HG02840 (cell line): ENCODE measurements around the gene HNRNPL.
"Not testable (repeated sequence)": the region's sequence is repeated elsewhere in the genome, so short reads cannot be mapped to it uniquely, and the experiment has no call there.

Source experiments
- ATAC-seq: cut with Tn5 transposase; IDR thresholded peaks from one replicate; pipeline ENCODE4 v1.9.1; 2021; ENCODE audit warnings: mild to moderate bottlenecking, moderate library complexity, moderate number of reproducible peaks; ENCODE audit not compliant: unreplicated experiment, low FRiP score

Gene HNRNPL

GRCh38 chr19:38870612-38871011 is 20.8 kb upstream of the HNRNPL start:
- ATAC-seq, result no peak

DNA sequence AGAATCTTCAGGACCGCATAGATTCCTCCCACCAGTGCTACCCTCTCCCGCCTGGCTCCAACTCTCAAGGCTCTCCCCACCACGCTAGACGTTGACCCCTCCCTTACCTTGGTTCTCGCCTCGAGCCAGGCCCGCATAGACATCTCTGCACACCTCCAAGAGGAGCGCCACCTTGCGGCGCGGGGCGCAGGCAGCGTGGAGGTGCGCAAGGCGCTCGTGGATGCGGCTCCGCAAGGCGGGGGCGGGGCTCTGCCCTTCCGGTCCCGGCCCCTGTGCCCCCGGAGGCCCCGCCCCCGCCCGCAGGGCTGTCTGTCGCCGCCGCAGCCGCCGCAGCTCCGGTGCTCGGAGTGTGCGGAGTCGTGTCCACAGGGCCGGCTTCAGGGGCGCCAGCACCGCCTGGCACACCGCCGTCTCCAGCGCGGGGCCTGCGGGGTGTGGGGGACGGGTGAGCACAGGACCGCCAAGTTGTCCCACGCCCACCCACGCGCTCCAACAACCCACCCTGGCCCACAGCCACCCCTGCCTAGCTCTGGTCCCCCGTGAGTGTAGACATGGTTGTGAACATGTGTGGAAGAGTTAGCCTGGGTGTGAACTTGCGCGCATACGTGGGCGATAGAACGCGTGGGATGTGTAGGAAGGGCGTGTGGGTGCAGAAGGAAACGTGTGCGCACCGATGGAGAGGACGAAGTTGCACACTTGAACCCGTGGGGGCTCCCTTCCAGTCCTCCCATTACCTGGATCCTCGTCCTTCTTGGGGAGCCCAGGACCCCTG is 20.2 kb upstream of the HNRNPL start:
- peak; percentile 58 for ATAC-seq

GRCh38 chr19:38869160-38869835 is 19.5 kb upstream of the HNRNPL start:
- ATAC-seq, result no peak

- ATAC-seq, result no peak
Observed at GRCh38 chr19:38868551-38868950, 18.8 kb upstream of the HNRNPL start.

- no peak for ATAC-seq
Observed at GRCh38 chr19:38867171-38867780, 17.5 kb upstream of the HNRNPL start.

DNA sequence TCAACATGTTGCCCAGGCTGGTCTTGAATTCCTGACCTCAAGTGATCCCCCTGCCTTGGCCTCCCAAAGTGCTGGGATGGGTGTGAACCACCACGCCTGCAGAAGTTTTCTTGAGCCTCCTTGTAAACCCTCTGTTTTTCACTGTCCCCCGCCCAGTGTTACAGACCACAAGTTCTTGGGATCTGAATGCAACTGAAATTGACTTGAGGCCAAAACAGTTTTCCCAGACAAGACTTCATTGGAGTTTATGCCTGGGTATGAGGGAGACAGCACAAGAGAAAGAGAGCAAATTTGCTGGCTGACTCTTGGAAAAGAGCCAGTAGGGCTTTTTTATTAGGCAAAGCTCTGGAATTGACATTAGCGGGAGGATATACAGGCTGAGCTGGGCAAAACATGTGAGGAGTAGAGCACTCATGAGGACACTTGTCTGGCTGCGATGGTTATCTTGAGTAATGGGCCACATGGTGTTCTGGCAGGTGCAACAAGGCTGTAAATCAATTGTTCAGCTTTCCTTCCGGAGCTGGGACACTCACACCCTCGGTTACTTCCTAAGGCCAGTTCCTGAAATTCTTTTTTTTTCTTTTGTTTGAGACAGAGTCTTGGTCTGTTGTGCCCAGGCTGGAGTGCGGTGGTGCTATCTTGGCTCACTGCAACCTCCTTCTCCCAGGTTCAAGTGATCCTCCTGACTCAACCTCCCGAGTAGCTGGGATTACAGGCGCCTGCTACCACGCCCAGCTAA is 12.7 kb upstream of the HNRNPL start:
- no peak for ATAC-seq

DNA sequence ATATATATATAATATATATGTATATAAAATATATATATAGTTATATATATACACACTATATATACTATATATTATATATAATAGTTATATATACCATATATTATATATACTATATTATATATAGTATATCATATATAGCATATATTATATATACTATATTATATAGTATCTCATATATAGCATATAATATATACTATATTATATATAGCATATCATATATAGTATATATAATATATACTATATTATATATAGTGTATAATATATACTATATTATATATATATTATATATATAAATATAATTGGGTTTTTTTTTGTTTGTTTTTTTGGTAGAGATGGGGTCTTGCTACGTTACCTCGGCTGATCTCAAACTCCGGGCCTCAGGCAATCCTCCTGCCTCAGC is 11.6 kb upstream of the HNRNPL start:
- ATAC-seq, result no peak

- ATAC-seq, result not testable (repeated sequence)
Observed at GRCh38 chr19:38859631-38860204, 9.9 kb upstream of the HNRNPL start.

DNA sequence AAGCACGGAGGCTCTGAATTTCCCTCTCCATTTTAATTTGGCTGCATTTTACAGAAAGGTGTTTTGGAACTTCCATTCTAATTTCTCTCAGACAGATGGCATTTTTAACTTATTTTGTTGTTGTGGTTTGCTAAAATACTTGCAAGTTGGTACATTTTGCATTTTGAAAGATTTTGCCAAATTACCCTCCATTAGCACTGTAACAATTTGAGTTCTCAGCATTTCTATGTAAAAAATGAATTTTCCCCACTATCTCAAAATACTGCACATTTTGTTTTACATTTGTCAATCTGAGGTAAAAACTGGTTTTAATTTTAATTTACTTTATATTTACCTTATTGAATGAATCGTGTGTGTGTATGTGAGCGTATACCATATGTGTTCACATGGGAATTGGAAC is 7.0 kb upstream of the HNRNPL start:
- ATAC-seq, result no peak

DNA sequence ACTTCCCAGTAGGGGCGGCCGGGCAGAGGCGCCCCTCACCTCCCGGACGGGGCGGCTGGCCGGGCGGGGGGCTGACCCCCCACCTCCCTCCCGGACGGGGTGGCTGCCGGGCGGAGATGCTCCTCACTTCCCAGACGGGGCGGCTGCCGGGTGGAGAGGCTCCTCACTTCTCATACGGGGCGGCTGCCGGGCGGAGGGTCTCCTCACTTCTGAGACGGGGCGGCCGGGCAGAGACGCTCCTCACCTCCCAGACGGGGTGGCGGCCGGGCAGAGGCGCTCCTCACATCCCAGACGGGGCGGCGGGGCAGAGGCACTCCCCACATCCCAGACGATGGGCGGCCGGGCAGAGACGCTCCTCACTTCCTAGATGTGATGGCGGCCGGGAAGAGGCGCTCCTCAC is 6.0 kb upstream of the HNRNPL start:
- not testable (repeated sequence) for ATAC-seq

DNA sequence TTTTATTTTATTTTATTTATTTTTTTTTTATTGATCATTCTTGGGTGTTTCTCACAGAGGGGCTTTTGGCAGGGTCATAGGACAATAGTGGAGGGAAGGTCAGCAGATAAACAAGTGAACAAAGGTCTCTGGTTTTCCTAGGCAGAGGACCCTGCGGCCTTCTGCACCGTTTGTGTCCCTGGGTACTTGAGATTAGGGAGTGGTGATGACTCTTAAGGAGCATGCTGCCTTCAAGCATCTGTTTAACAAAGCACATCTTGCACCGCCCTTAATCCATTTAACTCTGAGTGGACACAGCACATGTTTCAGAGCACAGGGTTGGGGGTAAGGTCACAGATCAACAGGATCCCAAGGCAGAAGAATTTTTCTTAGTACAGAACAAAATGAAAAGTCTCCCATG is 5.2 kb upstream of the HNRNPL start:
- ATAC-seq, result not testable (repeated sequence)

DNA sequence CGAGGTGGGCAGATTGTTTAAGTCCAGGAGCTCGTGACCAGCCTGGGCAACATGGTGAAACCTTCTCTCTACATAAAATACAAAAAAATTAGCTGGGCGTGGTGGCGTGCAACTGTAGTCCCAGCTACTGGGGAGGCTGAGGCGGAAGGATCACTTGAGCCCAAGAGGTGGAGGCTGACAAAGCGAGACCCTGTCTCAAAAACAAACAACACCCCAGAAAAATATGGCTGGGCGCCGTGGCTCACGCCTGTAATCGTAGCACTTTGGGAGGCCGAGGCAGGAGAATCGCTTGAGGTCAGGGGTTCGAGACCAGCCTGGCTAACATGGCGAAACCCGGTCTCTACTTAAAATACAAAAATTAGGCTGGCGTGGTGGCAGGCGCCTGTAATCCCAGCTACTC is 3.4 kb upstream of the HNRNPL start:
- no peak for ATAC-seq

DNA sequence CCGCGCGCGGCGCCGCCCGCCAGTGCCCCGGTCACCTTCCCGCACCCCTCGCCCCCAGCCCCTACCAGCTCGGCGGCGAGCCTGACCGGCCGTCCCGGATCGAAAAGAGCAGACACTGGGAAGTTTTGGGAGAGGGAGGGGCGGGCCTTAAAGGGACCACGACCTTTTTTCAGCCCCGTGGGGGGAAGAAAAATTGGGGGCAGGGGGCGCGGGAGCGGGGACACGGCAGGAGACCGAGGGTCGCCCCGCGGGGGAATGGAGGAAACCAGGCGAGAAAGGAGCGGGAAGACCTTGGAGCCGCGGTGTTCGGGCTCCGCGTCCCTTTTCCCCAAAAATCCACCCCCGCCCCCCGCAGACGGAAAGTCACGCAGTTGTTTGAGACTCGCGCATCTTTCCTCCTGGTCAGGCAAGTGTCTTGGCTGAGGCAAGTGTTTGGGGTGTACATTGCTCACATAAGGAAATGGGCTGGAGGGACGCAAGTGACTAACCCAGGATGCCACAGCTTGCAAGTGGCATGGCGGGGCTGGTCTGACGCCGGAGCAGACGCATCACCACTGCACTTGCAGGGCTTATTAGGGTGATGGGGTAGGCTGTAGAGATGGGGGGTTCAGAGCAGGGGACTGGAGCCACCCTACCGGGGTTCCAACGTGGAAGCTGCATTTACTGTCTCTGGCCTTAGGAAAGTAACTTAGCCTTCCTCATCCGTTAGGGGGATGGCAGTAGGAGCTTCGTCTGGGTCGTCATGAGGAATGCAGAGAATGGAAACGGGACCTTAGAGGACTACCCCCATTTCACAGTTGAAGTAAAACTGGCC is 2.7 kb upstream of the HNRNPL start:
- ATAC-seq, result no peak

- no peak for ATAC-seq
Observed at GRCh38 chr19:38851622-38852230, 1.9 kb upstream of the HNRNPL start.

DNA sequence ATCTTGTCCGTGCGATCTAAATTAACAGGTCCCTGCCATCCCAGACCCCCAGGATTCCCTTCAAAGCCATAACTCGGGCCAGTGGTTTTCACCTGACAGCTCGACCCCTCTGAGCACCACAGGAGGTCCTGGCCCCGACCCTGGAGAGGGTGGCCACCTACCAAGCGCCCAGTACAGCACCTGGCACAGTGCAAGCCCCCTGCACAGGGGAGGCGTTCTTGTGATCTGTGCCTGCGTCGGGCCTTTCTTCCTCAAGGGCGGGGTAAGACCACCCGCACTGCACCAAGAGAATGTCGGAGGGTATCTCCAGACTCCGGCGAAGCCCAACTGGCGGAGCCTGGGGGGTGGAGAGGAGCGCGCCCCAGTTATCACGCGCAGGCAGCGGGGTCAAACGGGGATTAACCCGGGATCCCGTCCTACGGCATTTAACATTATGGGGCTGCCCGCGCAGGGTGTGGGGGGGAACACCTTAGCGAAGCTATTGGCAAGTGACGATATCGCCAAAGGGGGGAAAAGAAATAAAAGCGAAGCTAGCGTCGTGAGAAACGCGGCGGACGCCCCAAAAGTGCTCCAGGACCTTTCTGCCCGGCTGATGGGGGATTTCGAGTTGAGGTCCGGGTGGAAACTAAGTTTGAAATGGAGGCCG is 1.3 kb upstream of the HNRNPL start:
- no peak for ATAC-seq

- peak; percentile 74 for ATAC-seq
Observed at GRCh38 chr19:38850436-38850975, 720 bp upstream of the HNRNPL start.

DNA sequence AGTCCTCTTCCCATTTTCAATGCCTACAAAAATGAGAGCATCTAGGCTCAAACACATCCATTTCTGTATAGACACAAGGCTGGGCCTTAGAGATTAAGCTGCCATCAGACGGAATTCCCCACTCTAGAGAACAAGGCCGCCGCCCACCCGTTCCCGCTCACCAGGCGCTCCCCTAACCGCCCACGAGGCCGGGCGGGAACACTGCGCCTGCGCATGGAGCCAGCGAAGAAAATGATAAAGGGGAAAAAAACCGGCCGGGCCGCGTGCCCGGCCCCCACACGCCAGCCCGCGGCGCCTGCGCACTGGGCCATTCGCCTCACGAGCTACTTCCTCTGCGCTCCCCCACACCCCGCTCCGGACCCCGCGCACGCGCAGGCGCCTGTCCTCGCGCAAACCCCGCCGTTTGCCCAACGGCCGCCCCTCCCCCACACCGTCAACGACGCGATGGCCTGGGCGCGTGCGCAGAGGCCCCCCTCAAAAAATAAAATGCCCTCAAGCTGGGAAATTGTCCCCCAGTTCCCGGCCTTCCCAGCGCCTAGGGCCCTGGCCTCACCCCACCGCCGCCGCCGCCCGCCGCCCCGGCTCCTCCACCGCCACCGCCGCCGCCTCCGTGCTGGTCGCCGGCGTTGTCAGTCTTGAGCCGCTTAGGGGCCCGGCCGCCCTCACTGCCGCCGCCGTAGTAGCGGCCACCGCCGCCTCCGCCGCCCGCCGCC is 483 bp downstream of the HNRNPL start:
- ATAC-seq, result peak; percentile 25
